Neuronal stem cell (in vitro differentiated cells): ENCODE results near the gene NUDT1.

Experiments
- DNase-seq: peaks from one replicate; pipeline ENCODE4 v3.0.0-alpha.2; 2013; ENCODE audit warnings: low spot score
- H2AFZ ChIP-seq: one replicate; pipeline ENCODE4 v1.6.1; 2013; ENCODE audit warnings: mild to moderate bottlenecking, low read length, inconsistent platforms
- H2AK5ac ChIP-seq: 2 replicates; pipeline ENCODE4 v1.6.1; 2013; ENCODE audit warnings: low read depth, mild to moderate bottlenecking, inconsistent platforms, low read length, moderate library complexity, mixed read lengths
- H2BK120ac ChIP-seq: 2 replicates; pipeline ENCODE4 v1.6.1; 2013; ENCODE audit warnings: low read depth, mild to moderate bottlenecking, inconsistent platforms, low read length, moderate library complexity, mixed read lengths
- H2BK12ac ChIP-seq: one replicate; pipeline ENCODE4 v1.6.1; 2013; ENCODE audit warnings: low read length, inconsistent platforms
- H2BK15ac ChIP-seq: 2 replicates; pipeline ENCODE4 v1.6.1; 2013; ENCODE audit warnings: mild to moderate bottlenecking, low read length, inconsistent platforms, mixed read lengths
- H2BK5ac ChIP-seq: one replicate; pipeline ENCODE4 v1.6.1; 2013; ENCODE audit warnings: inconsistent platforms, mild to moderate bottlenecking, low read length, moderate library complexity
- H3K14ac ChIP-seq: one replicate; pipeline ENCODE4 v1.6.1; 2013; ENCODE audit warnings: low read length, inconsistent platforms
- H3K18ac ChIP-seq: 2 replicates; pipeline ENCODE4 v1.6.1; 2013; ENCODE audit warnings: low read length, inconsistent platforms
- H3K23ac ChIP-seq: 2 replicates; pipeline ENCODE4 v1.6.1; 2013; ENCODE audit warnings: low read depth, mild to moderate bottlenecking, mixed read lengths, low read length, inconsistent platforms; ENCODE audit not compliant: poor library complexity
- H3K27ac ChIP-seq: replicated peaks from 3 replicates; pipeline ENCODE4 v1.5.1; 2013; ENCODE audit warnings: low read length, inconsistent platforms
- H3K27me3 ChIP-seq, 3 experiments: 2 replicates each; pipeline ENCODE4 v1.6.1; 2013; ENCODE audit warnings: low read length in 3 of 3, mild to moderate bottlenecking in 2 of 3, inconsistent platforms in 1 of 3, low read depth in 1 of 3, mixed read lengths in 1 of 3, moderate library complexity in 1 of 3; ENCODE audit not compliant: control insufficient read depth in 3 of 3, insufficient read depth in 3 of 3
- H3K36me3 ChIP-seq, 2 donors: replicated peaks in 1 of 2; 2 replicates each; pipeline ENCODE4 v1.6.1; 2013; ENCODE audit warnings: low read length in 2 of 2; ENCODE audit not compliant: control insufficient read depth in 2 of 2, insufficient read depth in 2 of 2
- H3K4ac ChIP-seq: 2 replicates; pipeline ENCODE4 v1.6.1; 2013; ENCODE audit warnings: inconsistent platforms, mild to moderate bottlenecking, low read length, moderate library complexity
- H3K4me1 ChIP-seq, 2 donors: 1 replicate in 1 of 2; 2 replicates in 1 of 2; pipeline ENCODE4 v1.6.1; 2013; ENCODE audit warnings: low read length in 2 of 2, low read depth in 1 of 2; ENCODE audit not compliant: control insufficient read depth in 2 of 2, insufficient read depth in 1 of 2
- H3K4me2 ChIP-seq: one replicate; pipeline ENCODE4 v1.6.1; 2013; ENCODE audit warnings: mild to moderate bottlenecking, low read length, inconsistent platforms; ENCODE audit not compliant: insufficient read depth, poor library complexity, severe bottlenecking
- H3K4me3 ChIP-seq, 2 donors: 2 replicates each; pipeline ENCODE4 v1.5.1; 2013; ENCODE audit warnings: low read length in 2 of 2, mild to moderate bottlenecking in 2 of 2, inconsistent platforms in 1 of 2, moderate library complexity in 1 of 2
- H3K79me1 ChIP-seq: one replicate; pipeline ENCODE4 v1.6.1; 2013; ENCODE audit warnings: low read depth, mild to moderate bottlenecking, inconsistent platforms, low read length, moderate library complexity
- H3K9ac ChIP-seq: one replicate; pipeline ENCODE4 v1.6.1; 2013; ENCODE audit warnings: mild to moderate bottlenecking, low read depth, low read length, inconsistent platforms; ENCODE audit not compliant: poor library complexity
- H3K9me3 ChIP-seq, 2 donors: replicated peaks in 1 of 2; 2 replicates each; pipeline versions ENCODE3 to v1.6.1; 2013; ENCODE audit warnings: low read length in 2 of 2, mild to moderate bottlenecking in 2 of 2, inconsistent platforms in 1 of 2, low read depth in 1 of 2, mixed read lengths in 1 of 2, moderate library complexity in 1 of 2; ENCODE audit not compliant: control insufficient read depth in 2 of 2, insufficient read depth in 1 of 2
- H4K8ac ChIP-seq: one replicate; pipeline ENCODE4 v1.6.1; 2013; ENCODE audit warnings: low read depth, mild to moderate bottlenecking, inconsistent platforms, low read length, moderate library complexity
- H4K91ac ChIP-seq: one replicate; pipeline ENCODE4 v1.6.1; 2013; ENCODE audit warnings: low read length, low read depth, mild to moderate bottlenecking, inconsistent platforms; ENCODE audit not compliant: poor library complexity
- WGBS, 2 donors: extraction: QIAGEN DNeasy Blood & Tissue Kit; methylation state at CpG; one replicate each; pipeline ENCODE4 v1.1.7; 2013; ENCODE audit warnings: missing lambda C conversion rate in 2 of 2, mixed read lengths in 1 of 2; ENCODE audit not compliant: insufficient read length in 2 of 2, insufficient replicate concordance in 1 of 2; ENCODE audit errors: extremely low coverage in 2 of 2; 5-methylcytosine and 5-hydroxymethylcytosine counted together

NUDT1 gene

GRCh38 chr7:2254429-2255144, 12.6 kb downstream of the NUDT1 start:
- Histone ChIP-seq H3K4me2 (no peak overlapping the region), H3K18ac (peak overlapping the region; percentile 64), H3K79me1 (peaks cover 6% of the 10 kb centered on the region), H3K4ac (no peak overlapping the region), H3K4me3 (no peak overlapping the region), H3K4me1 (no peaks in the 10 kb centered on the region), H3K14ac (no peak overlapping the region), H3K27me3 (no peaks in the 10 kb centered on the region), H2AFZ (no peak overlapping the region), H3K27ac (no peak overlapping the region), H3K23ac (peak overlapping the region; percentile 55), H2BK15ac (no peak overlapping the region), H4K8ac (no peak overlapping the region), H2BK120ac (no peak overlapping the region), H3K9ac (peak overlapping the region; percentile 60), H3K36me3 (peaks cover 22 to 81% of the 10 kb centered on the region in 2 donors), H3K9me3 (peaks cover 0 to 2% of the 10 kb centered on the region in 2 donors), H2BK5ac (peak overlapping the region; percentile 62), H2AK5ac (no peak overlapping the region), H4K91ac (no peak overlapping the region), H2BK12ac (no peak overlapping the region)
- no CpG with 5 or more reads among the region's 31 CpGs for WGBS, 2 donors
- no peak for DNase-seq

GRCh38 chr7:2255145-2256139, 13.4 kb downstream of the NUDT1 start:
- no peak overlapping the region for H3K4ac ChIP-seq
- H2AK5ac ChIP-seq: no peak overlapping the region
- DNase-seq: no peak
- H3K9ac ChIP-seq: peak overlapping the region; percentile 25
- no peak overlapping the region for H2BK15ac ChIP-seq
- WGBS, 2 donors: no CpG with 5 or more reads among the region's 33 CpGs
- H2BK5ac ChIP-seq: no peak overlapping the region
- H3K4me1 ChIP-seq: no peaks in the 10 kb centered on the region
- H3K18ac ChIP-seq: no peak overlapping the region
- H4K8ac ChIP-seq: no peak overlapping the region
- no peak overlapping the region for H2BK12ac ChIP-seq
- peaks cover 5% of the 10 kb centered on the region for H3K79me1 ChIP-seq
- no peak overlapping the region for H3K27ac ChIP-seq
- H3K4me3 ChIP-seq: peak overlapping the region in 1 of 2 donors; percentile 28
- peak overlapping the region; percentile 82 for H3K14ac ChIP-seq
- H3K27me3 ChIP-seq: no peaks in the 10 kb centered on the region
- no peak overlapping the region for H2BK120ac ChIP-seq
- H3K23ac ChIP-seq: peak overlapping the region; percentile 31
- H4K91ac ChIP-seq: peak overlapping the region; percentile 40
- peaks cover 21 to 79% of the 10 kb centered on the region in 2 donors for H3K36me3 ChIP-seq
- H3K9me3 ChIP-seq: no peaks in the 10 kb centered on the region
- H3K4me2 ChIP-seq: no peak overlapping the region
- H2AFZ ChIP-seq: no peak overlapping the region

- Histone ChIP-seq H4K8ac (no peak overlapping the region), H3K18ac (no peak overlapping the region), H4K91ac (no peak overlapping the region), H2AK5ac (no peak overlapping the region), H3K9me3 (no peaks in the 10 kb centered on the region), H3K4me3 (no peak overlapping the region), H2AFZ (no peak overlapping the region), H3K27ac (no peak overlapping the region), H3K79me1 (peaks cover 5% of the 10 kb centered on the region), H2BK120ac (no peak overlapping the region), H3K23ac (peak overlapping the region; percentile 89), H2BK15ac (no peak overlapping the region), H3K4me2 (no peak overlapping the region), H3K14ac (peak overlapping the region; percentile 82), H3K4ac (no peak overlapping the region), H2BK12ac (no peak overlapping the region), H3K27me3 (no peaks in the 10 kb centered on the region), H3K9ac (no peak overlapping the region), H3K4me1 (no peaks in the 10 kb centered on the region), H2BK5ac (no peak overlapping the region), H3K36me3 (peaks cover 19 to 75% of the 10 kb centered on the region in 2 donors)
- DNase-seq: no peak
- no CpG with 5 or more reads among the region's 44 CpGs for WGBS, 2 donors
Observed at GRCh38 chr7:2256306-2257045, 14.4 kb downstream of the NUDT1 start.
